Gastrocnemius medialis (tissue), 4 donors: Measurements from ENCODE around the gene PATE2.

ENCODE experiments used
- CTCF ChIP-seq, 5 experiments: fragments of 450-650 bp in 3 of 5; fragments of 200-600 bp in 2 of 5; sonication (generic) in 2 of 5; IDR thresholded peaks in 4 of 5; conservative IDR thresholded peaks in 1 of 5; 1 replicate in 4 of 5; 2 replicates in 1 of 5; pipeline ENCODE4 v1.5.1; 2016 to 2019; ENCODE audit warnings: antibody characterized with exemption in 5 of 5, mild to moderate bottlenecking in 3 of 5, moderate library complexity in 3 of 5
- POLR2A ChIP-seq, 2 donors: fragments of 450-650 bp; IDR thresholded peaks; one replicate each; pipeline ENCODE4 v1.6.1; 2017; ENCODE audit warnings: antibody characterized with exemption in 2 of 2, mild to moderate bottlenecking in 2 of 2, moderate library complexity in 2 of 2

- TF ChIP-seq CTCF (IDR thresholded peaks at IDR 0.05 in 4 of 5, conservative IDR thresholded peaks at IDR 0.05 in 1 of 5) (no peak), POLR2A (IDR thresholded peaks at IDR 0.05) (no peak)
Observed at GRCh38 chr11:125807909-125808308, 29.3 kb upstream of the PATE2 start.
